Fibroblast of pulmonary artery (primary cell): Measurements from ENCODE around the gene ST6GALNAC3.
"Not testable (repeated sequence)": the region's sequence is repeated elsewhere in the genome, so short reads cannot be mapped to it uniquely, and the experiment has no call there.

ENCODE experiments used
- DNase-seq: peaks from one replicate; pipeline ENCODE4 v3.0.0-alpha.2; 2010; ENCODE audit warnings: low read depth
- H3K4me3 ChIP-seq: replicated peaks from 2 replicates; pipeline ENCODE4 v1.5.1; 2011; ENCODE audit warnings: low read depth, mild to moderate bottlenecking, control low read depth, low read length, moderate library complexity
- TF ChIP-seq, protein P1 (sequence below): IDR thresholded peaks from 2 replicates; pipeline ENCODE4 v1.5.1; 2011; ENCODE audit warnings: mild to moderate bottlenecking, control low read depth, low read length, inconsistent platforms; ENCODE audit errors: missing control alignments

ST6GALNAC3 gene

DNA sequence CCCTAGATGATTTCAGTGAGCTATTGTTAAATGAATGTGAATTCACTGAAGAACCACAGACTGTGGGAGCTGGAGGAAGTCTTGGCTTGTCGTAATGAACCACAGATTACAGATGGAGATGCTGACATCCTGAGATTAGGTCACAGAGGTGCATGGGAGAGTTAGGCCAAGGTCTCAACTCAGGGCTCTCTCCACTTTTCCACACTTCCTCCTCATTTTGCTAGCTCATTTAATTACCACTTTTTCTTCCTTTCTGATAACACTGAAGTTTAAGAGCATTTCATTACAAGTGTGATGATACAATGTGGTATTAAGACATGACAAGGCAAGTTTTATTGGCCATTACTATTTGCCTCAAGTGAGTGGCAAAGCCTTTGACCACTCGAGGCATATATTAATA, 30.8 kb downstream of the ST6GALNAC3 start:
- no peak for DNase-seq
- TF ChIP-seq, protein P1, sequence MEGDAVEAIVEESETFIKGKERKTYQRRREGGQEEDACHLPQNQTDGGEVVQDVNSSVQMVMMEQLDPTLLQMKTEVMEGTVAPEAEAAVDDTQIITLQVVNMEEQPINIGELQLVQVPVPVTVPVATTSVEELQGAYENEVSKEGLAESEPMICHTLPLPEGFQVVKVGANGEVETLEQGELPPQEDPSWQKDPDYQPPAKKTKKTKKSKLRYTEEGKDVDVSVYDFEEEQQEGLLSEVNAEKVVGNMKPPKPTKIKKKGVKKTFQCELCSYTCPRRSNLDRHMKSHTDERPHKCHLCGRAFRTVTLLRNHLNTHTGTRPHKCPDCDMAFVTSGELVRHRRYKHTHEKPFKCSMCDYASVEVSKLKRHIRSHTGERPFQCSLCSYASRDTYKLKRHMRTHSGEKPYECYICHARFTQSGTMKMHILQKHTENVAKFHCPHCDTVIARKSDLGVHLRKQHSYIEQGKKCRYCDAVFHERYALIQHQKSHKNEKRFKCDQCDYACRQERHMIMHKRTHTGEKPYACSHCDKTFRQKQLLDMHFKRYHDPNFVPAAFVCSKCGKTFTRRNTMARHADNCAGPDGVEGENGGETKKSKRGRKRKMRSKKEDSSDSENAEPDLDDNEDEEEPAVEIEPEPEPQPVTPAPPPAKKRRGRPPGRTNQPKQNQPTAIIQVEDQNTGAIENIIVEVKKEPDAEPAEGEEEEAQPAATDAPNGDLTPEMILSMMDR = no peak

GRCh38 chr1:76106251-76106650, 31.7 kb downstream of the ST6GALNAC3 start:
- DNase-seq = no peak
- TF ChIP-seq, protein P1 = no peak
- no peak overlapping the region for H3K4me3 ChIP-seq

More for the DNA sequence above, 30.8 kb downstream of the ST6GALNAC3 start:
- no peak overlapping the region for H3K4me3 ChIP-seq

- H3K4me3 ChIP-seq = no peak overlapping the region
- peak; percentile 26 for DNase-seq
- TF ChIP-seq, protein P1 = no peak
Observed at GRCh38 chr1:76106719-76107235, 32.2 kb downstream of the ST6GALNAC3 start.

- DNase-seq = no peak
- no peak overlapping the region for H3K4me3 ChIP-seq
- TF ChIP-seq, protein P1 = no peak
Observed at GRCh38 chr1:76109404-76109803, 34.9 kb downstream of the ST6GALNAC3 start.

DNA sequence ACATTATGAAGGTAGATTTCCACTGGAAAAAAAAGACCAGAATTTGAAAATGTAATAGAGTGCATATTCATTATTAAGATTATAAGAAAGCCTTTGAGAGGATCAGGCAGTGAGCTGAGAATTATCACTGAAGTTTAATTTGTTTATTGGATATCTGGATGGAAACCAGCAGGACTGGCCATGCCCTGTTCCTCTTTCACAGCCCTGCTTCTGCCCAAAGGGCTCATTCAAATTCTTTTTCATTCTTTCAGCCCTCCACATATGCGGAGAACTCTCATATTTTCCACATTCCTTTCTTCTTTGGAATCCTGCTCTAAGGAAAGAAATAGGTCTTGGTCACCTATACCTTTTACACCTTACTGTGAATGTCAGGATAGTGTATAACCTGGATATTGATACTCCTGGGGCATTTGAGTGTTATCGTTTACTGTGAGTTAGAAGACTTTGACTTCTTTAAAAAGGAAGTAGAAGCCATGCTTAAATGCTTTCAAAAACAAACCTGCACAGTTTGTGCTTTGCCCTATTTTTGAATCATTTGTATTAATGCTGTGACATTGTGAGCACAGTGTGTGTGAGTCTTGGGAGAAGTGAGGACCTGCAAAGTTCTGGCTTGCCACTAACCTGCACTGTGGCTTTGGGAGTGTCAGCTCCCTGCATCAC, 35.5 kb downstream of the ST6GALNAC3 start:
- TF ChIP-seq, protein P1 = no peak
- H3K4me3 ChIP-seq = no peak overlapping the region
- no peak for DNase-seq

DNA sequence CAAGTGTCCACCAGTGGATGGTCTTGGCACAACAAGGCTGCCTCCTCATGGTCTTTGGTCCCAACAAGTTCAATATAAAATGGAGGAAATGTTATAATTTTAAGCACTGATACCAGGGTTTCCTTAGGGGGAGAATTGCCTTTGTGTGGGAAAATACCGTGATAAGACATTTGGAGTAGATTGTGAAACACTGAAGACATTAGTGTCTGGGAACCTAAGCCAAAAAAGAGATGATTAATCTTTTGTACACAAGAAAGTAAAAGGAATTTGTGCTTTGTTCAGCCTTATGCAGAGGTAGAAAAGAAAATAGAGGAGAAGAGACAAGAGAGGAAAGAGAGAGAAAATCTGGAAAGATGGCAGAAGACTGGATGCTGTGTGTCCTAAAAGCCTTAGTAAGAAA, 36.1 kb downstream of the ST6GALNAC3 start:
- H3K4me3 ChIP-seq = no peak overlapping the region
- TF ChIP-seq, protein P1 = no peak
- DNase-seq = peak; percentile 70

DNA sequence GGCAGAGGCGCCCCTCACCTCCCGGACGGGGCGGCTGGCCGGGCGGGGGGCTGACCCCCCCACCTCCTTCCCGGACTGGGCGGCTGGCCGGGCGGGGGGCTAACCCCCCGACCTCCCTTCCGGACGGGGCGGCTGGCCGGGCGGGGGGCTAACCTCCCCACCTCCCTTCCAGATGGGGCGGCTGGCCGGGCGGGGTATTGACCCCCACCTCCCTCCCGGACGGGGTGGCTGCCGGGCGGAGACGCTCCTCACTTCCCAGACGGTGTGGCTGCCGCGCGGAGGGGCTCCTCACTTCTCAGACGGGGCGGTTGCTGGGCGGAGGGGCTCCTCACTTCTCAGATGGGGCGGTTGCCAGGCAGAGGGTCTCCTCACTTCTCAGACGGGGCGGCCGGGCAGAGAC, 37.8 kb downstream of the ST6GALNAC3 start:
- H3K4me3 ChIP-seq, DNase-seq: not testable (repeated sequence)
